Cardiac muscle cell (in vitro differentiated cells and primary cell): ENCODE results near the gene OAS3. TPM values are rescaled to one million over a fixed set of nuclear protein-coding genes. Genes with fewer than 3 reads are reported as not detected.
"Not testable (repeated sequence)": the region's sequence is repeated elsewhere in the genome, so short reads cannot be mapped to it uniquely, and the experiment has no call there.

Source experiments
- DNase-seq, 2 donors: peaks; one replicate each; pipeline versions ENCODE4 v3.0.0 to v3.0.0-alpha.2; 2010 to 2017; ENCODE audit warnings: low read depth in 1 of 2, low spot score in 1 of 2
- H3K27ac ChIP-seq: fragments of 200-600 bp; sonication (generic); 2 replicates; pipeline ENCODE4 v1.5.1; 2016
- H3K27me3 ChIP-seq: fragments of 200-600 bp; sonication (generic); 2 replicates; pipeline ENCODE4 v1.6.0; 2016; ENCODE audit warnings: control low read depth
- H3K36me3 ChIP-seq: fragments of 200-600 bp; sonication (generic); 2 replicates; pipeline ENCODE4 v1.5.1; 2016; ENCODE audit warnings: control low read depth
- H3K4me1 ChIP-seq: fragments of 200-600 bp; sonication (generic); 2 replicates; pipeline ENCODE4 v1.8.1; 2017; ENCODE audit warnings: low read depth, mild to moderate bottlenecking, mixed run types
- H3K4me3 ChIP-seq: fragments of 200-600 bp; sonication (generic); 2 replicates; pipeline ENCODE4 v1.5.1; 2016; ENCODE audit warnings: mild to moderate bottlenecking
- H3K9me3 ChIP-seq: fragments of 200-600 bp; sonication (generic); 2 replicates; pipeline ENCODE4 v1.5.1; 2017; ENCODE audit warnings: low read depth, mild to moderate bottlenecking, control low read depth
- polyA plus RNA-seq: library from polyadenylated mRNA; unstranded; fragments of >200 nt; fragmentation: Nextera tagmentation; extraction: Ambion mirVana; gene quantifications from 2 replicates; pipeline ENCODE4 v1.2.1, GENCODE V29; 2016
- total RNA-seq: library from RNA; depleted of rRNA; stranded (reverse); fragments of >200 nt; gene quantifications from 2 replicates; pipeline ENCODE4 v1.2.3, GENCODE V29; 2016
- TF ChIP-seq, protein P1 (sequence below): IDR thresholded peaks from 2 replicates; pipeline ENCODE4 v1.5.1; 2012; ENCODE audit warnings: low read depth, mild to moderate bottlenecking, low read length

OAS3 gene
- total and polyA plus RNA-seq, 2 experiments from 2014 or later = 0.36 TPM; not detected in 1

DNA sequence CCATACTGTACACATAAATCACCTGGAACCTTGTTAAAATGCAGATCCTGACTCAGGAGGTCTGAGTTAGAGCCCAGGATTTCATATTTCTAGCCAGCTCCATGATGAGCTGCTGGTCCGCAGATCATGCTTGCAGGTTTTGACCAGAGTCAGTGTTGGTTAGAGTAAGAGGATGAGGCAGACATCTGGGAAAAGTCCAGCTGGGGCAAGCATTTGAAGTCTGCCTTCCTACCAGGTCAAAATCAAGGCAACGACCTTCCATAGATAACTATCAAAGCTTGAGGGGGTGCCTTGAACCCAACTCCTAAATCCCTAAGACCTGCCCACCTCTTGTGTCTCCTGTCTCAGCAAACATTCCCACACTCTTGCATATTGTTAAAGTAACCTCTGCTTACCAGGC lies 49.3 kb downstream of the OAS3 start:
- Histone ChIP-seq H3K36me3 (no peaks in the 10 kb centered on the region), H3K27me3 (no peaks in the 10 kb centered on the region), H3K27ac (no peak overlapping the region), H3K4me3 (no peak overlapping the region), H3K9me3 (no peaks in the 10 kb centered on the region), H3K4me1 (no peaks in the 10 kb centered on the region)
- TF ChIP-seq, protein P1, sequence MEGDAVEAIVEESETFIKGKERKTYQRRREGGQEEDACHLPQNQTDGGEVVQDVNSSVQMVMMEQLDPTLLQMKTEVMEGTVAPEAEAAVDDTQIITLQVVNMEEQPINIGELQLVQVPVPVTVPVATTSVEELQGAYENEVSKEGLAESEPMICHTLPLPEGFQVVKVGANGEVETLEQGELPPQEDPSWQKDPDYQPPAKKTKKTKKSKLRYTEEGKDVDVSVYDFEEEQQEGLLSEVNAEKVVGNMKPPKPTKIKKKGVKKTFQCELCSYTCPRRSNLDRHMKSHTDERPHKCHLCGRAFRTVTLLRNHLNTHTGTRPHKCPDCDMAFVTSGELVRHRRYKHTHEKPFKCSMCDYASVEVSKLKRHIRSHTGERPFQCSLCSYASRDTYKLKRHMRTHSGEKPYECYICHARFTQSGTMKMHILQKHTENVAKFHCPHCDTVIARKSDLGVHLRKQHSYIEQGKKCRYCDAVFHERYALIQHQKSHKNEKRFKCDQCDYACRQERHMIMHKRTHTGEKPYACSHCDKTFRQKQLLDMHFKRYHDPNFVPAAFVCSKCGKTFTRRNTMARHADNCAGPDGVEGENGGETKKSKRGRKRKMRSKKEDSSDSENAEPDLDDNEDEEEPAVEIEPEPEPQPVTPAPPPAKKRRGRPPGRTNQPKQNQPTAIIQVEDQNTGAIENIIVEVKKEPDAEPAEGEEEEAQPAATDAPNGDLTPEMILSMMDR = no peak
- no peak for DNase-seq

DNA sequence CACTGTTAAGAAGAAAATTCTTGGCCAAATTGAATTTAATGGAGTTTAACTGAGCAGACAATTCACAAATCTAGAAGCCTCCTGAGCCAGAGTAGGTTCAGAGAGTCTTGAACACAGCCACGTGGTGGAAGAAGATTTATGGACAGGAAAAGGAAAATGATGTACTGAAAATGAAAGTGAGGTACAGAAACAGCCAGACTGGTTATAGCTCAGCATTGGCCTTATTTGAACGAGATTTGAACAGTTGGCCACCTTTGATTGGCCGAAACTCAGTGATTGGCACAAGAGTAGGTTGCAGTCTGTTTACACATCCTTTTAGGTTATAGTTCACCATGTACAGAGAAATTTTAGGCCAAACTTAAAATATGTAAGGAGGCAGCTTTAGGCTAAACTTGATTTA lies 50.0 kb downstream of the OAS3 start:
- TF ChIP-seq, protein P1 = no peak
- Histone ChIP-seq H3K27ac (no peak overlapping the region), H3K4me3 (no peak overlapping the region), H3K27me3 (no peaks in the 10 kb centered on the region), H3K9me3 (no peaks in the 10 kb centered on the region), H3K4me1 (no peaks in the 10 kb centered on the region), H3K36me3 (no peaks in the 10 kb centered on the region)
- no peak for DNase-seq

DNA sequence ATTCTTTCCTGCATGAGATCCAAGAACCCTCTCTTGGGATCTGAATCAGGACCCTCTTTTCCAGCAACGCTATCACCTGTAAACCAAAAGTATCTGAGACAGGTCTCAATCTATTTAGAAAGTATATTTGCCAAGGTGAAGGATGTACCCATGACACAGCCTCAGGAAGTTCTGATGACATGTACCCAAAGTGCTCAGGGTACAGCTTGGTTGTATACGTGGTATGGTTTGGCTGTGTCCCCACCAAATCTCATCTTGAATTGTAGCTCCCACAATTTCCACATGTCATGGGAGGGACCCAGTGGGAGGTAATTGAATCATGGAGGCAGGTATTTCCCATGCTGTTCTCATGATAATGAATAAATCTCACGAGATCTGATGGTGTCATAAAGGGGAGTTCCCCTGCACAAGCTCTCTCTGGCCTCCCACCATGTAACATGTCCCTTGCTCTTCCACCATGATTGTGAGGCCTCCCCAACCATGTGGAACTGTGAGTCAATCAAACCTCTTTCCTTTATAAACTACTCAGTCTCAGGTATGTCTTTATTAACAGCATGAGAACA lies 50.6 kb downstream of the OAS3 start:
- not testable (repeated sequence) for H3K4me1 ChIP-seq, H3K36me3 ChIP-seq, H3K27me3 ChIP-seq, H3K9me3 ChIP-seq, H3K4me3 ChIP-seq, H3K27ac ChIP-seq, DNase-seq

DNA sequence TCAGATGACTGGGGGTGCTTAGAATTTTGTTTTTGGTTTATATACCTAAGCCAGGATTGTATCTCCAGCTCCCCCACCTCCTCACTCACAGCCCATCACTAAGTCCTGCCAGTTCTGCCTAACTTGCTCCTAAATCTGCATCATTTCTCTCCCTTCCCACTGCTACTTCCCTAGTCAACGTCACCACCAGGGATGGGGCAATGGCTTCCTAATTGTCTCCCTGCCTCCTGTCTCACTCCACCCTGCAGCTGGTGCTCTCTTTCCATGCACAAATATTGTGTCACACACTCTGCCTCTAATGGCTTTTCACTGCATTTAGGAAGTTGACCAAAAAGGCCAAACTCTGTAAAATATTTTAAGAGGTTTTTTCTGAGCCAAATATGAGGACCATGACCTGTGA lies 51.5 kb downstream of the OAS3 start:
- H3K4me1 ChIP-seq = no peaks in the 10 kb centered on the region
- no peak for DNase-seq
- no peaks in the 10 kb centered on the region for H3K9me3 ChIP-seq
- H3K27ac ChIP-seq = no peak overlapping the region
- no peaks in the 10 kb centered on the region for H3K27me3 ChIP-seq
- H3K36me3 ChIP-seq = no peaks in the 10 kb centered on the region
- no peak overlapping the region for H3K4me3 ChIP-seq
- TF ChIP-seq, protein P1 = no peak

DNA sequence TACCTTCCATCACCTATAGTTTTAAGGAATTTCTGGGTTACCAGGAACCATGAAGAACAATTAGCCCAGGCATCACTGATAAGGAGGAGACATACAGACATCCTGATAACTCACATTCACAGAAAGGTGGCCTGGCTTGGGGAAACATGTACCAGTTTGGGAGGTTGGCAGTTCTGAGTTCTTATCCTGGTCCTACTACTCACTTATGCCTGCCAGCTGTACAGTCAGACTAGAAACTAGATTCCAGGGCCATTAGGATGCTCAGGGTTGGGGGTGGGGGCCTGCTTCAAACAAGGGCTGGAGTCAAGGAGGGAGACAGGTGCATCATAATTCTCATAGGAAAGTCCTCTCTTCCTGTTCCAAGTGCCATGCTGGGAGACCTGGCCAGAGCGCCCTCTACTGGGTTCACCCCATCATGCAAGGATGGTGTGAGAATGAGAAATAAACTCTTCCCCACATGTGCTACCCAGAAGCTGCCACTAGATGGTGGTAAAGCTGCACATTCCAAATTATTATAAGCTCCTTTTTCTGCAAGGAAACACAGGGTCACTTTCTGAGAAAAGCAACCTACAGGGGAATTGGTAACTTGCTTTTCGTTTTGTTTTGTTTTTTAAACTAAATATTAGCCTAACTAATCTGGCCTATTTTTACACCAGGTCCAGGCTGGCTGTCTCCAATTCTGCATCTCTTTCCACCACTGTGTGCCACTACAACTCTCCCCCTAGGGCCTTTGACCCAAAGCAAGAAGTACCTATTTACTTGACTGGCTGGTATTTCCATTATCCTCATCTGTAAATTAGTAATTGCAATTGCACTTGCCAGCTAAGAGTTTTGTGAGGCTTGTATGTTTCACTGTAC lies 54.5 kb downstream of the OAS3 start:
- Histone ChIP-seq H3K36me3 (no peaks in the 10 kb centered on the region), H3K27me3 (no peaks in the 10 kb centered on the region), H3K9me3 (no peaks in the 10 kb centered on the region), H3K27ac (no peak overlapping the region), H3K4me3 (no peak overlapping the region), H3K4me1 (no peaks in the 10 kb centered on the region)
- TF ChIP-seq, protein P1 = peak; percentile 98
- DNase-seq = peak; percentile 57 to 82

DNA sequence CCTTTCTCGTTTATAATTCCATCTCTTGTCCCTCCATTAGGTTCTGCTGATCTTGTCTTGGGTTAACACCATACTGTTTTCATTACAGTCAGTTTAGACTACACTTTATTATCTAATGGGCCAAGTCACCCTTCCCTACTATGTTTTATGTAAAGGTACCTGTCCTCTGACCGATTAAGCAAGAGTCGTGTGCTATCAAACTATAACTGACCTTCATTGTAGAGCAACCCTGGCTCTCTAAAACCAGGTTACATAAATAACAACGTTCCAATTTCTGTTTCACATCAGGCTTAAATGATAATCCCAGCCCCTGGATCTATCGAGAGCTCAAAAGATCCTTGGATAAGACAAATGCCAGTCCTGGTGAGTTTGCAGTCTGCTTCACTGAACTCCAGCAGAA lies 56.7 kb downstream of the OAS3 start:
- Histone ChIP-seq H3K4me3 (no peak overlapping the region), H3K4me1 (no peaks in the 10 kb centered on the region), H3K27me3 (no peaks in the 10 kb centered on the region), H3K27ac (no peak overlapping the region), H3K36me3 (no peaks in the 10 kb centered on the region), H3K9me3 (no peaks in the 10 kb centered on the region)
- TF ChIP-seq, protein P1 = no peak
- no peak for DNase-seq
